AG08396 (cell line): ENCODE data around the gene SUPT5H.

Experiments used
- DNase-seq: peaks from one replicate; pipeline ENCODE4 v3.0.0; 2012; ENCODE audit warnings: low spot score, mixed read lengths

The SUPT5H gene

GRCh38 chr19:39497701-39497995, 52.3 kb downstream of the SUPT5H start:
- no peak for DNase-seq

GRCh38 chr19:39497996-39498797, 52.8 kb downstream of the SUPT5H start:
- no peak for DNase-seq

GRCh38 chr19:39498798-39499642, 53.6 kb downstream of the SUPT5H start, which contains the start of gene DLL3:
Gene DLL3, plus strand, starts transcription at chr19:39498947. Its CDS starts 28 bp downstream, at chr19:39498975.
- no peak for DNase-seq

GRCh38 chr19:39499932-39500331, 54.5 kb downstream of the SUPT5H start:
- no peak for DNase-seq

- no peak for DNase-seq
Observed at GRCh38 chr19:39500543-39500942, 55.2 kb downstream of the SUPT5H start.

GRCh38 chr19:39501340-39501739, 56.0 kb downstream of the SUPT5H start:
- DNase-seq: no peak

- peak; percentile 93 for DNase-seq
Observed at GRCh38 chr19:39502640-39503417, 57.4 kb downstream of the SUPT5H start.

GRCh38 chr19:39506598-39506943, 61.2 kb downstream of the SUPT5H start:
- no peak for DNase-seq

GRCh38 chr19:39506944-39507714, 61.7 kb downstream of the SUPT5H start:
- DNase-seq: peak; percentile 86

GRCh38 chr19:39507715-39508364, 62.5 kb downstream of the SUPT5H start:
- no peak for DNase-seq

GRCh38 chr19:39508629-39509028, 63.2 kb downstream of the SUPT5H start:
- no peak for DNase-seq

- no peak for DNase-seq
Observed at GRCh38 chr19:39509233-39509632, 63.9 kb downstream of the SUPT5H start.

- no peak for DNase-seq
Observed at GRCh38 chr19:39512988-39513387, 67.6 kb downstream of the SUPT5H start.

- no peak for DNase-seq
Observed at GRCh38 chr19:39514840-39515550, 69.6 kb downstream of the SUPT5H start, which contains the start of gene SELENOV. Gene SELENOV, plus strand, starts transcription at chr19:39515139. Its CDS starts 74 bp downstream, at chr19:39515213.

- no peak for DNase-seq
Observed at GRCh38 chr19:39515551-39516191, 70.3 kb downstream of the SUPT5H start.

- DNase-seq: no peak
Observed at GRCh38 chr19:39516270-39516669, 70.9 kb downstream of the SUPT5H start.

GRCh38 chr19:39517432-39517831, 72.0 kb downstream of the SUPT5H start:
- DNase-seq: no peak

GRCh38 chr19:39518458-39518857, 73.1 kb downstream of the SUPT5H start:
- DNase-seq: no peak

GRCh38 chr19:39518975-39519374, 73.6 kb downstream of the SUPT5H start:
- no peak for DNase-seq
